KMS-11 (cell line): Measurements from ENCODE around the gene LRRC51.
A peak's percentile ranks its signal among the peaks of the same experiment; 100 is the strongest.

Experiments
- H2AFZ ChIP-seq: fragments of 200-600 bp; sonication (generic); 2 replicates; pipeline ENCODE4 v1.6.1; 2016; ENCODE audit warnings: antibody characterized with exemption, mixed run types, low read depth
- H3K27ac ChIP-seq: fragments of 200-600 bp; sonication (generic); 2 replicates; pipeline ENCODE4 v1.6.1; 2016; ENCODE audit warnings: mild to moderate bottlenecking, mixed run types
- H3K27me3 ChIP-seq: fragments of 200-600 bp; sonication (generic); 2 replicates; pipeline ENCODE4 v1.6.1; 2017; ENCODE audit warnings: mild to moderate bottlenecking, low read depth, mixed run types, moderate library complexity; ENCODE audit not compliant: insufficient read depth
- H3K36me3 ChIP-seq: fragments of 200-600 bp; sonication (generic); 2 replicates; pipeline ENCODE4 v1.6.1; 2017; ENCODE audit warnings: mild to moderate bottlenecking, mixed run types; ENCODE audit not compliant: insufficient read depth
- H3K4me1 ChIP-seq: fragments of 200-600 bp; sonication (generic); 2 replicates; pipeline ENCODE4 v1.6.1; 2016; ENCODE audit warnings: mild to moderate bottlenecking, low read depth, mixed run types; ENCODE audit not compliant: poor library complexity, severe bottlenecking
- H3K4me2 ChIP-seq: fragments of 200-600 bp; sonication (generic); 2 replicates; pipeline ENCODE4 v1.7.0; 2016; ENCODE audit warnings: mild to moderate bottlenecking, mixed run types
- H3K4me3 ChIP-seq: fragments of 200-600 bp; sonication (generic); IDR thresholded peaks from 2 replicates; pipeline ENCODE4 v1.6.1; 2017; ENCODE audit warnings: low read depth, low read length, mixed read lengths; ENCODE audit not compliant: insufficient read depth
- H3K79me2 ChIP-seq: fragments of 200-600 bp; sonication (generic); 2 replicates; pipeline ENCODE4 v1.6.1; 2016; ENCODE audit warnings: low read depth, mixed run types; ENCODE audit not compliant: insufficient read depth
- H3K9ac ChIP-seq: fragments of 200-600 bp; sonication (generic); 2 replicates; pipeline ENCODE4 v1.6.1; 2016; ENCODE audit warnings: mild to moderate bottlenecking, mixed run types
- H4K20me1 ChIP-seq: fragments of 200-600 bp; sonication (generic); 2 replicates; pipeline ENCODE4 v1.6.1; 2016; ENCODE audit warnings: mild to moderate bottlenecking, mixed run types; ENCODE audit not compliant: insufficient read depth
- CTCF ChIP-seq: fragments of 200-600 bp; sonication (generic); conservative IDR thresholded peaks from 2 replicates; pipeline ENCODE4 v1.6.1; 2017; ENCODE audit warnings: low read depth, mild to moderate bottlenecking, antibody characterized with exemption, low read length, moderate library complexity, mixed read lengths

The LRRC51 gene

GRCh38 chr11:72039031-72039855 is 41.4 kb upstream of the LRRC51 start:
- H3K79me2 ChIP-seq: peaks cover 91% of the 10 kb centered on the region
- no peak overlapping the region for H3K4me3 ChIP-seq
- H3K27ac ChIP-seq: peak overlapping the region; percentile 89
- H3K36me3 ChIP-seq: peaks cover 2% of the 10 kb centered on the region
- peaks cover 64% of the 10 kb centered on the region for H3K4me1 ChIP-seq
- H3K27me3 ChIP-seq: no peaks in the 10 kb centered on the region
- H3K9ac ChIP-seq: peak overlapping the region; percentile 78; the same call in 1 of the 2 replicates
- H3K4me2 ChIP-seq: peak overlapping the region; percentile 100
- no peak for TF ChIP-seq CTCF
- H2AFZ ChIP-seq: 0 out of 2 replicates have a peak overlapping the region, but pooled peaks have one; percentile 3
- H4K20me1 ChIP-seq: no peaks in the 10 kb centered on the region

- H3K27me3 ChIP-seq: no peaks in the 10 kb centered on the region
- no peaks in the 10 kb centered on the region for H4K20me1 ChIP-seq
- TF ChIP-seq CTCF: no peak
- H3K27ac ChIP-seq: peak overlapping the region; percentile 89
- H3K36me3 ChIP-seq: no peaks in the 10 kb centered on the region; the same call in 1 of the 2 replicates
- no peak overlapping the region for H3K4me3 ChIP-seq
- H2AFZ ChIP-seq: 0 out of 2 replicates have a peak overlapping the region, but pooled peaks have one; percentile 3
- peak overlapping the region; percentile 100 for H3K4me2 ChIP-seq
- peak overlapping the region; percentile 78; the same call in 1 of the 2 replicates for H3K9ac ChIP-seq
- peaks cover 90% of the 10 kb centered on the region for H3K79me2 ChIP-seq
- peaks cover 67% of the 10 kb centered on the region for H3K4me1 ChIP-seq
Measured at GRCh38 chr11:72039856-72040401, 40.7 kb upstream of the LRRC51 start.

GRCh38 chr11:72040491-72041363 is 39.9 kb upstream of the LRRC51 start:
- no peak overlapping the region for H3K4me3 ChIP-seq
- no peaks in the 10 kb centered on the region for H3K36me3 ChIP-seq
- no peaks in the 10 kb centered on the region for H3K27me3 ChIP-seq
- peaks cover 70% of the 10 kb centered on the region for H3K4me1 ChIP-seq
- no peaks in the 10 kb centered on the region for H4K20me1 ChIP-seq
- H3K27ac ChIP-seq: peak overlapping the region; percentile 89
- TF ChIP-seq CTCF: no peak
- peaks cover 85% of the 10 kb centered on the region for H3K79me2 ChIP-seq
- peak overlapping the region; percentile 78 for H3K9ac ChIP-seq
- H2AFZ ChIP-seq: peak overlapping the region; percentile 35; the same call in 1 of the 2 replicates
- H3K4me2 ChIP-seq: peak overlapping the region; percentile 100

GRCh38 chr11:72041364-72042063 is 39.1 kb upstream of the LRRC51 start:
- no peaks in the 10 kb centered on the region for H3K27me3 ChIP-seq
- no peaks in the 10 kb centered on the region for H3K36me3 ChIP-seq
- H3K4me2 ChIP-seq: peak overlapping the region; percentile 100
- peaks cover 62% of the 10 kb centered on the region for H3K4me1 ChIP-seq
- TF ChIP-seq CTCF: no peak
- H3K79me2 ChIP-seq: peaks cover 82% of the 10 kb centered on the region
- peak overlapping the region; percentile 78 for H3K9ac ChIP-seq
- peak overlapping the region; percentile 35 for H2AFZ ChIP-seq
- H4K20me1 ChIP-seq: no peaks in the 10 kb centered on the region
- H3K4me3 ChIP-seq: no peak overlapping the region
- peak overlapping the region; percentile 89 for H3K27ac ChIP-seq
